Fibroblast of skin of scalp (primary cell): ENCODE data around the gene KCTD11.
"Not testable (repeated sequence)": the region's sequence is repeated elsewhere in the genome, so short reads cannot be mapped to it uniquely, and the experiment has no call there.

Experiments
- DNase-seq: peaks from one replicate; pipeline ENCODE4 v3.0.0-alpha.2; 2013

The KCTD11 gene

GRCh38 chr17:7346761-7347614, 5.0 kb upstream of the KCTD11 start:
- DNase-seq = no peak

GRCh38 chr17:7347630-7348477, 4.1 kb upstream of the KCTD11 start:
- DNase-seq = no peak

- peak; percentile 60 for DNase-seq
Observed at GRCh38 chr17:7348478-7349242, 3.3 kb upstream of the KCTD11 start.

- no peak for DNase-seq
Observed at GRCh38 chr17:7352503-7352889, 534 bp downstream of the KCTD11 start.

GRCh38 chr17:7352910-7353635, 1.1 kb downstream of the KCTD11 start:
- DNase-seq = no peak

DNA sequence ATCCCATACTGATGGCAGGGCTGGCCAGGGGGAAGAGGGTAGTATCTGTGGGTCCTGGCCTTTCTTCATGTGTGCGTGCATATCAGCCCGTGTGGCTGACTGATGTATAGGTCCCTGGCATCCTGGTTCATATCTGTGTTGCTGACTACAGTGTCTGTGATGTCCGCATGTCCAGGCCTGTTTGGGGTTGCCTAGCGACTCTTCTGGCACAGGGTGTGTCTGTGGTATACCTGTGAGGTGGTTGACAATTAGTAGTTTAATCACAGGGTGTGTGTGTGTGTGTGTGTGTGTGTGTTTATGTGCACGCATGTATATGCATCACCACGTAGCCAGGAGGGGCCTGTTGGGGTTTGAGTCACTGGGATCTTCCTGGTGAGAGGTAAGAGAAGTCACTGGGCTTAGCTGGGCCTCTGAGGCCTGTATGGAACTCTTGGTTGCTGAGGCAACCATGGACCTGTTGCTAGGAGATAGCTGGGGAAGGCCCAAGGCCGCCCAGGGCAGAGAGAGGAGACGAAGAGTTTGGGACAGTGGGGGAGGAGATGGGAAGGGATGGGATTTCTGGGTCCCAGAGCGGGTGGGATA, 2.4 kb downstream of the KCTD11 start:
- DNase-seq = peak; percentile 55

DNA sequence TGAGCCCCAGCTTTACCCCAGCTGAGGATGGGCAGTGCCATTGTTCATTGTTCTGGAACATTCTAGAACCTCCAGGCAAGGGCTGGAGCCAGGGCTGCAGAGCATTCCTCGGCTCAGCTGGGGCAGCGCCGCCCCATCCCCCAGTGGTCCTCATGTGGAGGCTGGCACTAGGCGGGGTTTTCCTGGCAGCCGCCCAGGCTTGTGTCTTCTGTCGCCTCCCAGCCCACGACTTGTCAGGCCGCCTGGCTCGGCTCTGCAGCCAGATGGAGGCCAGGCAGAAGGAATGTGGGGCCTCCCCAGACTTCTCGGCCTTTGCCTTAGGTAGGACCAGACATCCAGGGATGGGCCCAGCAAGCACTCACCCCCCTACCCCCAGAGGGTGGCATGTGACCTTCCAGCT, 3.1 kb downstream of the KCTD11 start, which contains the start of gene TMEM95:
TMEM95 (plus strand) TSS at position 104 of the 400 bp plus-strand sequence; CDS start at position 153, 49 bp downstream.
- DNase-seq = peak; percentile 66

GRCh38 chr17:7355573-7355972, 3.6 kb downstream of the KCTD11 start:
- no peak for DNase-seq

- peak; percentile 66 for DNase-seq
Observed at GRCh38 chr17:7356072-7356549, 4.1 kb downstream of the KCTD11 start.

GRCh38 chr17:7356756-7357155, 4.8 kb downstream of the KCTD11 start:
- peak; percentile 30 for DNase-seq

- no peak for DNase-seq
Observed at GRCh38 chr17:7357381-7357780, 5.4 kb downstream of the KCTD11 start.

- no peak for DNase-seq
Observed at GRCh38 chr17:7361906-7362305, 9.9 kb downstream of the KCTD11 start.

DNA sequence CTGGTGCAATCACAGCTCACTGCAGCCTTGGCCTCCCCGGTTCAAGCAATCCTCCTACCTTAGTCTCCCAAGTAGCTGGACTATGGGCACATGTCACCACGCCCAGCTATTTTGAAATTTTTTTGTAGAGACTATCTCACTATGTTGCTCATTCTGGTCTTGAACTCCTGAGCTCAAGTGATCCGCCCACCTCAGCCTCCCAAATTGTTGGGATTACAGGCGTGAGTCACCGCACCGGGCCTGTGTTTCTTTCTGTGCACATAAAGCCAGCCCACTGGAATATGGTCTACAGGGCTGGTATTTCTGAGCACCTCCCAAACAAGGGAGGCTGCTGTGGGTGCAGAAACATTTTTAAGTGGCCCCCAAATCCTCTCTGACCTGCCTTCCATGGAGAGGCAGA, 11.3 kb downstream of the KCTD11 start:
- no peak for DNase-seq

GRCh38 chr17:7365963-7366362, 14.0 kb downstream of the KCTD11 start:
- not testable (repeated sequence) for DNase-seq

GRCh38 chr17:7367083-7367482, 15.1 kb downstream of the KCTD11 start:
- DNase-seq = no peak

GRCh38 chr17:7367918-7368598, 16.1 kb downstream of the KCTD11 start:
- DNase-seq = no peak

DNA sequence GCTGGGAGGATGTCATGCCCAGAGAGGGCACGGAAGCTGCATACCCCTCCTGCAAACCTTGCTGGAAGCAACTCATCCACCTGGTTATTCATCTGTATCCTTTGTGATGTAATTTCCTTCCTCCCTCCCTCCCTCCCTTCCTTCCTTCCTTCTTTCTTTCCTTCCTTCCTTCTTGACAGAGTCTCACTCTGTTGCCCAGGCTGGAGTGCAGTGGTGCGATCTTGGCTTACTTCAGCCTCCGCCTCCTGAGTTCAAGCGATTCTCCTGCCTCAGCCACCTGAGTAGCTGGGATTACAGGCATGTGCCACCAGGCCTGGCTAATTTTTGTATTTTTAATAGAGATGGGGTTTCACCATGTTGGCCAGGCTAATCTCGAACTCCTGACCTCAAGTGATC, 16.6 kb downstream of the KCTD11 start:
- not testable (repeated sequence) for DNase-seq

GRCh38 chr17:7369825-7370224, 17.9 kb downstream of the KCTD11 start:
- no peak for DNase-seq

- DNase-seq = no peak
Observed at GRCh38 chr17:7370853-7371252, 18.9 kb downstream of the KCTD11 start.

- no peak for DNase-seq
Observed at GRCh38 chr17:7374353-7374752, 22.4 kb downstream of the KCTD11 start.

DNA sequence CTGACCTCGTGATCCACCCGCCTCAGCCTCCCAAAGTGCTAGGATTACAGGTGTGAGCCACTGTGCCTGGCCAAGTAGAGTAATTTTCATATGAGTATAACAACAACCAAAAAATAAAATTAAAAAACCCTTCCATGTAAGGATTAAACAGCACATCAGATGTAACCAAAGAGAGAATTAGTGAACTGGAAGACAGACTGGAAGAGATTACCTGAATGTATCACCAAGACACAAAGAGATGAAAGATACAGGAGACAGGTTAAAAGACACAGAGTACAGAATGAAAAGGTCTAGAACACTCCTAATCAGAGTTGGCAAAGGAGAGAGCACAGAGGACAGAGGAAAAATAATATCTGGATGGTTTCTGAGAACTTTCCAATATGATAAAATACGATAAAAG, 27.2 kb downstream of the KCTD11 start:
- no peak for DNase-seq
